SK-N-SH (cell line): ENCODE results near the gene AGBL5. TPM values are rescaled to one million over a fixed set of nuclear protein-coding genes. Genes with fewer than 3 reads are reported as not detected.

Source experiments
- CTCF ChIA-PET: fragments of 300-600, 350-600 bp; formaldehyde crosslinking; extraction: SDS; loops from one replicate; lab custom pipeline; 2021; lab: Yijun Ruan, JAX
- POLR2A ChIA-PET: fragments of 350-600 bp; sonication (Branson Sonifier 250); formaldehyde crosslinking; extraction: SDS; loops from one replicate; lab custom pipeline; 2020; ENCODE audit warnings: antibody characterized with exemption, inconsistent platforms; lab: Yijun Ruan, JAX
- DNase-seq: peaks from one replicate; pipeline ENCODE4 v3.0.0; 2012
- H2AFZ ChIP-seq: fragments of 200-600 bp; sonication (generic); 2 replicates; pipeline ENCODE4 v1.8.1; 2016; ENCODE audit warnings: antibody characterized with exemption, mild to moderate bottlenecking, low read depth
- H3F3A ChIP-seq: fragments of 200-600 bp; sonication (generic); replicated peaks from 2 replicates; pipeline ENCODE3; 2016; ENCODE audit warnings: antibody characterized with exemption, mild to moderate bottlenecking; ENCODE audit not compliant: insufficient read depth
- H3K27ac ChIP-seq, 2 experiments: fragments of 200-500 bp in 1 of 2; fragments of 200-600 bp in 1 of 2; sonication (Bioruptor generic) in 1 of 2; sonication (generic), shearing (Covaris generic) in 1 of 2; 2 replicates each; pipeline versions ENCODE4 v1.5.1 to v1.6.1; 2014 to 2016; ENCODE audit warnings: low read depth in 2 of 2, inconsistent platforms in 1 of 2, low read length in 1 of 2, mild to moderate bottlenecking in 1 of 2, mixed read lengths in 1 of 2
- H3K27me3 ChIP-seq: fragments of 200-600 bp; sonication (generic), shearing (Covaris generic); 2 replicates; pipeline ENCODE4 v1.6.1; 2016; ENCODE audit warnings: mixed run types; ENCODE audit not compliant: insufficient read depth
- H3K36me3 ChIP-seq, 2 experiments: fragments of 200-500 bp in 1 of 2; fragments of 200-600 bp in 1 of 2; sonication (Bioruptor generic) in 1 of 2; sonication (generic) in 1 of 2; replicated peaks in 1 of 2; 2 replicates each; pipeline versions ENCODE3 to v1.5.1; 2014 to 2016; ENCODE audit warnings: low read length in 1 of 2, mild to moderate bottlenecking in 1 of 2; ENCODE audit not compliant: insufficient read depth in 2 of 2, control insufficient read depth in 1 of 2
- H3K4me1 ChIP-seq, 2 experiments: fragments of 200-500 bp in 1 of 2; fragments of 200-600 bp in 1 of 2; sonication (Bioruptor generic) in 1 of 2; sonication (generic), shearing (Covaris generic) in 1 of 2; 2 replicates each; pipeline versions ENCODE4 v1.5.1 to v1.6.1; 2014 to 2016; ENCODE audit warnings: low read depth in 1 of 2, low read length in 1 of 2, mixed run types in 1 of 2; ENCODE audit not compliant: insufficient read depth in 2 of 2, control insufficient read depth in 1 of 2
- H3K4me2 ChIP-seq: fragments of 200-600 bp; sonication (generic), shearing (Covaris generic); 2 replicates; pipeline ENCODE4 v1.6.1; 2017; ENCODE audit warnings: mixed run types
- H3K4me3 ChIP-seq, 2 experiments: fragments of 200-500 bp in 1 of 2; fragments of 200-600 bp in 1 of 2; sonication (Bioruptor generic) in 1 of 2; sonication (generic), shearing (Covaris generic) in 1 of 2; 2 replicates each; pipeline versions ENCODE4 v1.5.1 to v1.8.1; 2014 to 2016; ENCODE audit warnings: low read depth in 2 of 2, inconsistent platforms in 1 of 2, low read length in 1 of 2, mild to moderate bottlenecking in 1 of 2, mixed read lengths in 1 of 2, moderate library complexity in 1 of 2
- H3K79me2 ChIP-seq: fragments of 200-600 bp; sonication (generic); 2 replicates; pipeline ENCODE4 v1.8.1; 2017; ENCODE audit warnings: mild to moderate bottlenecking; ENCODE audit not compliant: insufficient read depth
- H3K9ac ChIP-seq: fragments of 200-600 bp; sonication (generic); 2 replicates; pipeline ENCODE4 v1.6.1; 2017; ENCODE audit warnings: mixed run types
- H3K9me2 ChIP-seq: fragments of 200-600 bp; sonication (generic); 2 replicates; pipeline ENCODE4 v1.6.1; 2017; ENCODE audit warnings: mixed run types
- H3K9me3 ChIP-seq: fragments of 200-600 bp; sonication (generic); 2 replicates; pipeline ENCODE4 v1.6.1; 2017; ENCODE audit warnings: mixed run types, mild to moderate bottlenecking, moderate library complexity
- H4K20me1 ChIP-seq: fragments of 200-600 bp; sonication (generic); 2 replicates; pipeline ENCODE4 v1.6.1; 2017; ENCODE audit warnings: mild to moderate bottlenecking, mixed run types; ENCODE audit not compliant: insufficient read depth
- CHD2 ChIP-seq: fragments of 150-350 bp; IDR thresholded peaks from 2 replicates; pipeline ENCODE4 v1.6.1; 2018; ENCODE audit warnings: low read length; ENCODE audit not compliant: partially characterized antibody
- EP300 ChIP-seq, 2 experiments: IDR thresholded peaks; 2 replicates each; pipeline versions ENCODE4 v1.4.0 to v1.6.1; 2012; ENCODE audit warnings: borderline replicate concordance in 1 of 2, low read depth in 1 of 2, low read length in 1 of 2
- EZH2phosphoT487 ChIP-seq: fragments of 200-600 bp; sonication (generic); IDR thresholded peaks from 2 replicates; pipeline ENCODE4 v1.6.1; 2017; ENCODE audit warnings: low read depth, mixed run types, mild to moderate bottlenecking, antibody characterized with exemption, moderate library complexity, borderline replicate concordance
- FOSL2 ChIP-seq: IDR thresholded peaks from 2 replicates; pipeline ENCODE4 v1.4.0; 2012; ENCODE audit warnings: low read depth, mild to moderate bottlenecking, moderate library complexity, borderline replicate concordance
- IRF3 ChIP-seq: fragments of 150-350 bp; IDR thresholded peaks from 2 replicates; pipeline ENCODE4 v1.6.1; 2016; ENCODE audit warnings: mild to moderate bottlenecking, low read depth, low read length
- JUND ChIP-seq: IDR thresholded peaks from 2 replicates; pipeline ENCODE4 v1.4.0; 2012
- NFIC ChIP-seq: IDR thresholded peaks from 2 replicates; pipeline ENCODE4 v1.4.0; 2012; ENCODE audit warnings: borderline replicate concordance
- NRF1 ChIP-seq: IDR thresholded peaks from 2 replicates; pipeline ENCODE4 v1.6.1; 2012; ENCODE audit warnings: low read depth, mild to moderate bottlenecking, low read length
- RAD21 ChIP-seq: IDR thresholded peaks from 2 replicates; pipeline ENCODE4 v1.6.1; 2012; ENCODE audit warnings: mild to moderate bottlenecking, low read length
- REST ChIP-seq: IDR thresholded peaks from 2 replicates; pipeline ENCODE4 v1.6.1; 2012; ENCODE audit warnings: mild to moderate bottlenecking, low read depth, low read length, moderate library complexity
- SIN3A ChIP-seq: IDR thresholded peaks from 2 replicates; pipeline ENCODE4 v1.6.1; 2012; ENCODE audit warnings: low read depth, mild to moderate bottlenecking, low read length, moderate library complexity, borderline replicate concordance
- SMC3 ChIP-seq: IDR thresholded peaks from 2 replicates; pipeline ENCODE4 v1.6.1; 2012; ENCODE audit warnings: low read depth, low read length, improper control_type of control experiment
- TCF12 ChIP-seq: IDR thresholded peaks from 2 replicates; pipeline ENCODE4 v1.4.0; 2012
- TEAD4 ChIP-seq: IDR thresholded peaks from 2 replicates; pipeline ENCODE4 v1.4.0; 2012; ENCODE audit warnings: mild to moderate bottlenecking, borderline replicate concordance; ENCODE audit not compliant: insufficient read depth
- YY1 ChIP-seq: IDR thresholded peaks from 2 replicates; pipeline ENCODE4 v1.4.0; 2012; ENCODE audit warnings: low read depth, mild to moderate bottlenecking
- ZBTB33 ChIP-seq: IDR thresholded peaks from 2 replicates; pipeline ENCODE4 v1.4.0; 2012; ENCODE audit warnings: low read depth, borderline replicate concordance
- WGBS: methylation state at CpG from one replicate; pipeline ENCODE4 v1.1.6; 2017; ENCODE audit warnings: low lambda C conversion rate; 5-methylcytosine and 5-hydroxymethylcytosine counted together
- polyA plus RNA-seq, 3 experiments: library from polyadenylated mRNA; depleted of rRNA; stranded (reverse); fragments of >200 nt; gene quantifications; 2 replicates each; pipeline ENCODE4 v1.2.3, GENCODE V29; 2012
- TF ChIP-seq, protein P1 (sequence below): IDR thresholded peaks from 2 replicates; pipeline ENCODE4 v1.4.0; 2012; ENCODE audit warnings: low read depth
- TF ChIP-seq, protein P2 (sequence below): fragments of 150-350 bp; IDR thresholded peaks from 2 replicates; pipeline ENCODE4 v1.6.1; 2017; ENCODE audit warnings: antibody characterized with exemption, low read length, low read depth, borderline replicate concordance
- TF ChIP-seq, protein P3 (sequence below): fragments of 200-600 bp; sonication (generic); IDR thresholded peaks from 2 replicates; pipeline ENCODE4 v1.6.1; 2017; ENCODE audit warnings: antibody characterized with exemption, mild to moderate bottlenecking, moderate library complexity

Gene AGBL5
- polyA plus RNA-seq, 1 of the 3 experiments (the other 2 are of a cell fraction) = 45.5 TPM

GRCh38 chr2:27040282-27040681 lies 11.2 kb upstream of the AGBL5 start:
- Histone ChIP-seq H3K27me3 (no peaks in the 10 kb centered on the region), H3K9me3 (no peaks in the 10 kb centered on the region), H2AFZ (no peak overlapping the region), H3F3A (peaks cover 15% of the 10 kb centered on the region), H3K4me2 (no peak overlapping the region), H3K9me2 (no peaks in the 10 kb centered on the region), H3K9ac (no peak overlapping the region), H3K4me1 (peaks cover 0 to 7% of the 10 kb centered on the region in 2 experiments; a peak in 1 of 4 replicates), H3K27ac (no peak overlapping the region), H3K79me2 (peaks cover 13% of the 10 kb centered on the region), H3K36me3 (peaks cover 24 to 77% of the 10 kb centered on the region in 2 experiments), H4K20me1 (no peaks in the 10 kb centered on the region; the same call in 1 of the 2 replicates), H3K4me3 (no peak overlapping the region)
- CTCF ChIA-PET = interaction anchor here (1.3 to 2.3 kb wide), 7 partner anchors 10 to 79 kb away, joined by 4 to 12 read pairs (median 6); partner anchors contain the start of gene AGBL5
- TF ChIP-seq, protein P1, sequence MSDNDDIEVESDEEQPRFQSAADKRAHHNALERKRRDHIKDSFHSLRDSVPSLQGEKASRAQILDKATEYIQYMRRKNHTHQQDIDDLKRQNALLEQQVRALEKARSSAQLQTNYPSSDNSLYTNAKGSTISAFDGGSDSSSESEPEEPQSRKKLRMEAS = no peak
- no peak for TF ChIP-seq SIN3A
- TF ChIP-seq, protein P2, sequence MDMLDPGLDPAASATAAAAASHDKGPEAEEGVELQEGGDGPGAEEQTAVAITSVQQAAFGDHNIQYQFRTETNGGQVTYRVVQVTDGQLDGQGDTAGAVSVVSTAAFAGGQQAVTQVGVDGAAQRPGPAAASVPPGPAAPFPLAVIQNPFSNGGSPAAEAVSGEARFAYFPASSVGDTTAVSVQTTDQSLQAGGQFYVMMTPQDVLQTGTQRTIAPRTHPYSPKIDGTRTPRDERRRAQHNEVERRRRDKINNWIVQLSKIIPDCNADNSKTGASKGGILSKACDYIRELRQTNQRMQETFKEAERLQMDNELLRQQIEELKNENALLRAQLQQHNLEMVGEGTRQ = no peak
- no peak for TF ChIP-seq RAD21
- TF ChIP-seq NFIC = no peak
- TF ChIP-seq SMC3 = no peak
- TF ChIP-seq EP300 (IDR thresholded peaks at IDR 0.05; ENCODE audit: borderline replicate concordance in 1 of 2, low read depth in 1 of 2, low read length in 1 of 2) = no peak
- TF ChIP-seq EZH2phosphoT487 = no peak
- TF ChIP-seq FOSL2 = no peak
- TF ChIP-seq, protein P3, sequence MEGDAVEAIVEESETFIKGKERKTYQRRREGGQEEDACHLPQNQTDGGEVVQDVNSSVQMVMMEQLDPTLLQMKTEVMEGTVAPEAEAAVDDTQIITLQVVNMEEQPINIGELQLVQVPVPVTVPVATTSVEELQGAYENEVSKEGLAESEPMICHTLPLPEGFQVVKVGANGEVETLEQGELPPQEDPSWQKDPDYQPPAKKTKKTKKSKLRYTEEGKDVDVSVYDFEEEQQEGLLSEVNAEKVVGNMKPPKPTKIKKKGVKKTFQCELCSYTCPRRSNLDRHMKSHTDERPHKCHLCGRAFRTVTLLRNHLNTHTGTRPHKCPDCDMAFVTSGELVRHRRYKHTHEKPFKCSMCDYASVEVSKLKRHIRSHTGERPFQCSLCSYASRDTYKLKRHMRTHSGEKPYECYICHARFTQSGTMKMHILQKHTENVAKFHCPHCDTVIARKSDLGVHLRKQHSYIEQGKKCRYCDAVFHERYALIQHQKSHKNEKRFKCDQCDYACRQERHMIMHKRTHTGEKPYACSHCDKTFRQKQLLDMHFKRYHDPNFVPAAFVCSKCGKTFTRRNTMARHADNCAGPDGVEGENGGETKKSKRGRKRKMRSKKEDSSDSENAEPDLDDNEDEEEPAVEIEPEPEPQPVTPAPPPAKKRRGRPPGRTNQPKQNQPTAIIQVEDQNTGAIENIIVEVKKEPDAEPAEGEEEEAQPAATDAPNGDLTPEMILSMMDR = no peak
- no peak for TF ChIP-seq REST
- TF ChIP-seq JUND = no peak
- no peak for TF ChIP-seq TEAD4
- TF ChIP-seq NRF1 = no peak
- no peak for TF ChIP-seq ZBTB33
- TF ChIP-seq CHD2 = no peak
- TF ChIP-seq TCF12 = no peak
- no peak for TF ChIP-seq YY1
- no peak for TF ChIP-seq IRF3
- POLR2A ChIA-PET = interaction anchor here (0.6 to 1.5 kb wide), 2 partner anchors 9 to 306 kb away, joined by 3 to 4 read pairs; no protein-coding TSS in a partner anchor
- WGBS = 96% methylated on average over 7 of the region's 8 CpGs
- DNase-seq = no peak
